ENCODE results near the gene KCNIP1. TPM values are rescaled to one million over a fixed set of nuclear protein-coding genes. Genes with fewer than 3 reads are reported as not detected.

KCNIP1 gene
- total RNA-seq, 1 donor from 2014 or later: 0.16 TPM

- DNase-seq: no peak
- H3K4me3 ChIP-seq: no peak overlapping the region
- peaks cover 41% of the 10 kb centered on the region for H3K27me3 ChIP-seq (ENCODE audit: low read depth)
- peaks cover 6% of the 10 kb centered on the region for H3K4me1 ChIP-seq
- no peak overlapping the region for H3K27ac ChIP-seq (replicated peaks)
- no peaks in the 10 kb centered on the region for H3K36me3 ChIP-seq
- no peak for TF ChIP-seq CTCF (IDR thresholded peaks at IDR 0.05; ENCODE audit: borderline replicate concordance)
- no peaks in the 10 kb centered on the region for H3K9me3 ChIP-seq (replicated peaks)
- intact Hi-C loops (cut with micrococcal nuclease): no loop called here
These were observed 5.0 kb downstream of the KCNIP1 start for GRCh38 chr5:170508660-170509347.

GRCh38 chr5:170509348-170509660 is 5.5 kb downstream of the KCNIP1 start:
- TF ChIP-seq CTCF (IDR thresholded peaks at IDR 0.05; ENCODE audit: borderline replicate concordance): no peak
- DNase-seq: no peak
- H3K4me3 ChIP-seq: no peak overlapping the region
- H3K9me3 ChIP-seq (replicated peaks): no peaks in the 10 kb centered on the region
- intact Hi-C loops (cut with micrococcal nuclease): no loop called here
- H3K36me3 ChIP-seq: no peaks in the 10 kb centered on the region
- H3K4me1 ChIP-seq: peaks cover 1% of the 10 kb centered on the region
- H3K27ac ChIP-seq (replicated peaks): no peak overlapping the region
- peaks cover 36% of the 10 kb centered on the region for H3K27me3 ChIP-seq (ENCODE audit: low read depth)

- Histone ChIP-seq H3K36me3 (no peaks in the 10 kb centered on the region), H3K9me3 (replicated peaks) (no peaks in the 10 kb centered on the region), H3K4me1 (no peaks in the 10 kb centered on the region), H3K4me3 (no peak overlapping the region), H3K27ac (replicated peaks) (no peak overlapping the region), H3K27me3 (ENCODE audit: low read depth) (peaks cover 28% of the 10 kb centered on the region)
- intact Hi-C loops (cut with micrococcal nuclease): no loop called here
- no peak for TF ChIP-seq CTCF (IDR thresholded peaks at IDR 0.05; ENCODE audit: borderline replicate concordance)
- no peak for DNase-seq
These were observed 6.3 kb downstream of the KCNIP1 start for GRCh38 chr5:170510126-170510525.

- Histone ChIP-seq H3K27me3 (ENCODE audit: low read depth) (peaks cover 24% of the 10 kb centered on the region), H3K4me1 (no peaks in the 10 kb centered on the region), H3K27ac (replicated peaks) (no peak overlapping the region), H3K4me3 (no peak overlapping the region), H3K36me3 (no peaks in the 10 kb centered on the region), H3K9me3 (replicated peaks) (no peaks in the 10 kb centered on the region)
- TF ChIP-seq CTCF (IDR thresholded peaks at IDR 0.05; ENCODE audit: borderline replicate concordance): no peak
- intact Hi-C loops (cut with micrococcal nuclease): no loop called here
- DNase-seq: no peak
These were observed 6.7 kb downstream of the KCNIP1 start for GRCh38 chr5:170510559-170510958.

- Histone ChIP-seq H3K36me3 (no peaks in the 10 kb centered on the region), H3K4me1 (no peaks in the 10 kb centered on the region), H3K27me3 (ENCODE audit: low read depth) (peaks cover 12% of the 10 kb centered on the region), H3K4me3 (no peak overlapping the region), H3K27ac (replicated peaks) (no peak overlapping the region), H3K9me3 (replicated peaks) (no peaks in the 10 kb centered on the region)
- TF ChIP-seq CTCF (IDR thresholded peaks at IDR 0.05; ENCODE audit: borderline replicate concordance): no peak
- intact Hi-C loops (cut with micrococcal nuclease): no loop called here
- no peak for DNase-seq
These were observed 7.9 kb downstream of the KCNIP1 start for GRCh38 chr5:170511551-170512258.

All from left ventricle myocardium inferior (tissue), 1 donor.